GM12865 (cell line): ENCODE measurements around the gene PCBP4.
"Not testable (repeated sequence)": the region's sequence is repeated elsewhere in the genome, so short reads cannot be mapped to it uniquely, and the experiment has no call there.

Experiments
- DNase-seq: peaks from one replicate; pipeline ENCODE4 v3.0.0; 2010; ENCODE audit warnings: low read depth
- H3K4me3 ChIP-seq: 2 replicates; pipeline ENCODE4 v1.5.1; 2011; ENCODE audit warnings: mild to moderate bottlenecking, low read depth, low read length, control low read depth
- CTCF ChIP-seq: IDR thresholded peaks from 2 replicates; pipeline ENCODE4 v1.5.1; 2011; ENCODE audit warnings: low read length, control low read depth, low read depth, inconsistent platforms; ENCODE audit not compliant: insufficient read depth; ENCODE audit errors: missing control alignments

PCBP4 gene

GRCh38 chr3:51932471-51933370 is 34.5 kb downstream of the PCBP4 start:
- DNase-seq, result no peak
- H3K4me3 ChIP-seq, result no peak overlapping the region
- TF ChIP-seq CTCF, result no peak

- no peak for DNase-seq
- H3K4me3 ChIP-seq, result no peak overlapping the region
- no peak for TF ChIP-seq CTCF
These were observed 35.5 kb downstream of the PCBP4 start for GRCh38 chr3:51931756-51932155.

- no peak overlapping the region for H3K4me3 ChIP-seq
- TF ChIP-seq CTCF, result no peak
- no peak for DNase-seq
These were observed 36.8 kb downstream of the PCBP4 start for GRCh38 chr3:51930439-51930838.

GRCh38 chr3:51929420-51930003 is 37.7 kb downstream of the PCBP4 start:
- no peak for DNase-seq
- TF ChIP-seq CTCF, result no peak
- no peak overlapping the region for H3K4me3 ChIP-seq

DNA sequence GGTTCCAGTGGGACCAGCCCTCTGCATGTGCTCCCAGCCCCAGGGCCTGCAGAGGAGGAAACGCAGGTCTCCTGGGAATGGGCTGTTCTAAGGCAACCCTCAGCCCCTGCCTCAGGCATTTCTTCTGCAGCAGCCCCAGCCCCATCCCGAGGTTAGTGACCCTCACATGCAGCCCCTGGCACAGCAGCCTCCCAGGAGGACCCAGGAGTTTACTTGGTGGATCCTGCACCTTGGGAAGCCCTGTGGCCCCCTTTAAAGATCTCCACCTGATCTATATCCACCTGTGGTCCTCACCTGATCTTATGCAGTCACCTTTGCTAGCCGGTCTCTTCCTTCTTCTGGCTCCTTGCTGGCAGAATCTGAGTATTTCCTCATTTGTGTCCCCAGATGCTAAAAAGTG is 38.3 kb downstream of the PCBP4 start:
- H3K4me3 ChIP-seq, DNase-seq: not testable (repeated sequence)

GRCh38 chr3:51928438-51928837 is 38.8 kb downstream of the PCBP4 start:
- TF ChIP-seq CTCF, result no peak
- DNase-seq, result no peak
- H3K4me3 ChIP-seq, result no peak overlapping the region

DNA sequence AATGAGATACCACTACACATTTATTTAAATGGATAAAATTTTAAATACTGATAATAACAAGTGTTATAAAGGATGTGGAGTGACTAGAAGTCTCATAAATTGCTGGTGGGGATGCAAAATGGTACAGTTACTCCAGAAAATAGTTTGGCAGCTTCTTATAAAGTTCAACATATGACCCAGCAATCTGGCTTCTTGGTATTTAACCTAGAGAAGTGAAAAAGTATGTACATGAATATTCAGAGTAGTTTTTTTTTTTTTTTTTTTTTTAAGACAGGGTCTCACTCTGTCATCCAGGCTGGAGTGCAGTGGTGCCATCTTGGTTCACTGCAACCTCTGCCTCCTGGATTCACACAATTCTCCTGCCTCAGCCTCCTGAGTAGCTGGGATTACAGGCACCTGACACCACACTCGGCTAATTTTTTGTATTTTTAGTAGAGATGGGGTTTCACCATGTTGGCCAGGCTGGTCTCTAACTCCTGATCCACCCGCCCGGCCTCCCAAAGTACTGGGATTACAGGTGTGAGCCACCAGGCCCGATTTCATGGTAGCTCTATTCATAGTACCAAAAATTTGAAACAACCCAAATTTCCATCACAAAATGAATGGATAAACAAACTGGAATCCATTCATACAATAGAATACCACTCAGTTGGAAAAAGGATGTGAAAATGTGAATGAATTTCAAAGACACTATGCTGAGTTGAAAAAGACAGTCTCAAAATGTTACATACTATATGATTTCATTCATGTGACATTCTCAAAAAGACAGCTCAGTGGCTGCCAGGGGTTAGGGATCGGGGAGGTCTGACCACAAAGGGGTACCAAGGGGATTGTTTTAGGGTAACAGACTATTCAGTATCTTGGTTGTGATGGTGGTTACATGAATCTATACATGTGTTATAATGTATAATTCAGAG is 39.9 kb downstream of the PCBP4 start:
- no peak overlapping the region for H3K4me3 ChIP-seq
- no peak for TF ChIP-seq CTCF
- DNase-seq, result no peak
